Retina (tissue), 1 donor: ENCODE measurements around the gene ZSWIM5.
"Not testable (repeated sequence)": the region's sequence is repeated elsewhere in the genome, so short reads cannot be mapped to it uniquely, and the experiment has no call there.

Experiments used
- DNase-seq: peaks from one replicate; pipeline ENCODE4 v3.0.0-alpha.2; 2016

The ZSWIM5 gene

DNA sequence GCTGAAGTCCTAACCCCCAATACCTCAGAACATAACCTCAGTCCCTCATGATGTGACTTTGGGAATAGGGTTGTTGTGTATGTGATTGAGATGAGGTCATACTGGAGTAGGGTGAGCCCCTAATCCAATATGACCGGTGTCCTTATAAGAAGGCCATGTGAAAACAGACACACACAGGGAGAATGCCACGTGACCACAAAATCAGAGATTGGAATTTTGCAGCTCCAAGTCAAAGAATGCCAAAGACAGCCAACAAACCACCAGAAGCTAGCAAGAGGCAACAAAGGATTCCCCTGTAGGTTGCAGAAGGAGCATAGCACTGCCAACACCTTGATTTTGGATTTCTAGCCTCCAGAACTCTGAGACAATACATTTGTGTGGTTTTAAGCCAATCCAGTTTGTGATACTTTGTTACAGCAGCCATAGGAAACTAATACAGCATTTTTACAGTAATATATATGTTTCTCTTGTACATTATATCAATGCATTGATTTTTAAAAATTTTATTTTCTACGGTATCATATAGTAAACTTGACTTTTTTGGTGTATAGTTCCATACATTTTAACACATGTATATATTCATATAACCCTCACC is 5.4 kb downstream of the ZSWIM5 start:
- DNase-seq = no peak

DNA sequence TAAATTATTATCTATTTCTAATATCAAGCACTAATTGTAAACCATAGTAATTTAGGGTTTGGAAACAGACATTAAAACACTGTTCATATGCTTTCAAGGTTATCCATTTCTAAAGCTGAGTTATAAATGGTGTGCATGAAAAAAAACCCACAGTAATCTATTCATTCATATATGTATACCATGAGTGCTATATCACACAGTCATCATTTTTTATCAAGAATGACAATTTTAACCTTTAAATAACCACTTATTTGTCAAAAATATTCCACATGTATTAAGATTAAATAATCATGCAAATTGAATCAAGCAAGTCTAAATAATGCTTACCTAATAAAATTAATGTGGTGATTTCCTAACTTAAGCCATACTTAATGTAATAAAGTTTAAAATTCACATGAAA is 6.0 kb downstream of the ZSWIM5 start:
- no peak for DNase-seq

DNA sequence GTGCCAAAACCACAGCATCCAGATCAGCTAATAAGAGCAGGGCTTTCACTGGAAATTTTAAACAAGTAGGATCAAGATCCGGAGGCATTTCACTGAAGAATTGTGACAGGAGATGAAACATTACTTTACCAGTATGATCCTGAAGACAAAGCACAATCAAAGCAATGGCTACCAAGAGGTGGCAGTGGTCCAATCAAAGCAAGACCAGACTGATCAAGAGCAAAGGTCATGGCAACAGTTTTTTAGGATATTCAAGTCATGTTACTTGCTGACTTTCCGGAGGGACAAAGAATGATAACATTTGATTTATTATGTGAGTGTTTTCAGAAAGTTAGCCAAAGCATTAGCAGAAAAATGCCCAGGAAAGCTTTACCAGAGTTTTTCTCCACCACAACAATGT is 8.2 kb downstream of the ZSWIM5 start:
- no peak for DNase-seq

DNA sequence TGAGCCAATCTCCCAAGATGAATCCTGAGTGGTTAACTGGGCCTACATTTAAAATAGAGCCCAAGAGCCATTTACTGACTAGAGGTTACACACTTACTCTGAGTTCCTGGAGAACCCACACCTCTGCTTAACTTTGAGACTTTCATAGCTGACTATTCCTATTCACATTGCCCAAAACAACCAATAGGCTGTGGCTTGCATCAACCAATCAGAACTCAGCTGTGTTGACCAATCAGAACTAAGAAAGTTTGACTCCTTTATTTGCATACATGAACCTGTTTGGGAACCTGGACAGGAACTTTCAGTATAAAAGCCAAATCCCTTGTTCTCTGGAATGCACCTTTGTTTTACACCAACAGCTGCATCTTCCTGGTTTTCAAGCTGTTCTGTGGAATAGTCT is 9.5 kb downstream of the ZSWIM5 start:
- no peak for DNase-seq

DNA sequence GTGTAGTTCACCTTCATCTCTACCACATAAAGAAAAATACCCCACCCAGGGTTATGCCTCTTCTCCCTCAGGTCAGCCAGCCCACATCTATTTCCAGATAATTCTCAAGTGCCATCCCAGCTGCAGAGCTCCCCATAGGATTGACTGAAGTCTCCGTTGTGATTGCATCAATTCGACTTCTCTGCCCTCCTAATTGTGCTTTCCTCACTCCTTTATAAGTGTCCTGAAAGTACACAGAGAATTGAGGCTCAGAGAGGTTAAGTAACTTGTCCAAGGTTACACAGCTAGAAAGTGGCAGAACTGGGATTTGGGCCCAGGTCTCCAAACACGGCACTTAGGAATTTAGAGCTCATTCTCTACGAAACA is 15.0 kb downstream of the ZSWIM5 start:
- no peak for DNase-seq

DNA sequence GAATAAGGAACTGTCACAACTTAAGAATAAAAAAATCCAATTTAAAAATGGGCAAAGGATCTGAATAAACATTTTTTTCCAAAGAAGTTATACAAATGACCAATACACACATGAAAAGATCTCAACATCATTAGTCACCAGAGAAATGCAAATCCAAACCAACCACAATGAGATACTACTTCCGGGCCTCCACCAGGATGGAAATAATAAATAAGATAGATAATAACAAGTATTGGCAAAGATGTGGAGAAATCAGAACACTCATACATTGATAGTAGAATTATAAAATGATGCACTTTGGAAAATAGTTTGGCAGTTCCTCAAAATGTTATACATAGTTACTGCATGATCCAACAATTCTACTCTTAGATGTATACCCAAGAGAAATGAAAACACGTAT is 18.7 kb downstream of the ZSWIM5 start:
- DNase-seq = no peak

DNA sequence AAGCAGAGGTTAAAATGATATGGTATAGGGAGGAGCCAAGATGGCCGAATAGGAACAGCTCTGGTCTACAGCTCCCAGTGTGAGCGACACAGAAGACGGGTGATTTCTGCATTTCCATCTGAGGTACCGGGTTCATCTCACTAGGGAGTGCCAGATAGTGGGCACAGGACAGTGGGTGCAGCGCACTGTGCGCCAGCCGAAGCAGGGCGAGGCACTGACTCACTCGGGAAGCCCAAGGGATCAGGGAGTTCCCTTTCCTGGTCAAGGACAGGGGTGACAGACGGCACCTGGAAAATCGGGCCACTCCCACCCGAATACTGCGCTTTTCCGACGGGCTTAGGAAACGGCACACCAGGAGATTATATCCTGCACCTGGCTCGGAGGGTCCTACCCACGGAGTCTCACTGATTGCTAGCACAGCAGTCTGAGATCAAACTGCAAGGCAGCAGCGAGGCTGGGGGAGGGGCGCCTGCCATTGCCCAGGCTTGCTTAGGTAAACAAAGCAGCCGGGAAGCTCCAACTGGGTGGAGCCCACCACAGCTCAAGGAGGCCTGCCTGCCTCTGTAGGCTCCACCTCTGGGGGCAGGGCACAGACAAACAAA is 26.4 kb downstream of the ZSWIM5 start:
- not testable (repeated sequence) for DNase-seq

DNA sequence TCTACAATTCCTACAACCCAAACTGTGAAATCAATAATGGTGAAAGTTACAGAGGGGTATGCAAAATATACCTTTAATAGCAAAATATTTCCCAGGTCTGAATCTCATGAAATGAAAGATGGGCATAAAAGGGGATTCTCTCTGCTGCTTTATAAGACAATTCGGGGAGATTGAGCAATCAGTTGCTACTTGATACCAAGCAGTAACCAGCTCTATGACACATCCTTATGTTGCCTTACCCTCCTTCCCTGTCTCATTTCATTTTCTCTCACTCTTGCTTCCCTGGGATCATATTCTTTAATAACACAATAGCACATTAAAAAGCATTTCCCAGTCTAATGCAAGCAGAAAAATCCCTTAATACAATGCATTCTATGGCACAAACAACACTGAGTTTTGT is 29.0 kb downstream of the ZSWIM5 start:
- no peak for DNase-seq

DNA sequence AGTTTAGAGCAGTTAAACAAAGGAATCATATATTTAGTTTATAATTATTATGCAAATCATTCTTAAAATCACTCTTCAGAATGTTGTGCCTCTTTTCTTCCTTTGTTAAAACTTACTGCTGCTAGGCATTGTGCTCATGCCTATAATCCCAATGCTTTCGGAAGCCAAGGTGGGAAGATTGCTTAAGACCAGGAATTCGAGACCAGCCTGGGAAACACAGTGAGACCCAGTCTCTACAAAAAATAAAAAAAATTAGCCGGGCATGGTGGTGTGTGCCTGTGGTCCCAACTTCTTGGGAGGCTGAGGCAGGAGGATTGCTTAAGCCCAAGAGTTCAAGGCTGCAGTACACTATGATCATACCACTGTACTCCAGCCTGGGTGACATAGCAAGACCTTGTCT is 33.6 kb downstream of the ZSWIM5 start:
- no peak for DNase-seq

DNA sequence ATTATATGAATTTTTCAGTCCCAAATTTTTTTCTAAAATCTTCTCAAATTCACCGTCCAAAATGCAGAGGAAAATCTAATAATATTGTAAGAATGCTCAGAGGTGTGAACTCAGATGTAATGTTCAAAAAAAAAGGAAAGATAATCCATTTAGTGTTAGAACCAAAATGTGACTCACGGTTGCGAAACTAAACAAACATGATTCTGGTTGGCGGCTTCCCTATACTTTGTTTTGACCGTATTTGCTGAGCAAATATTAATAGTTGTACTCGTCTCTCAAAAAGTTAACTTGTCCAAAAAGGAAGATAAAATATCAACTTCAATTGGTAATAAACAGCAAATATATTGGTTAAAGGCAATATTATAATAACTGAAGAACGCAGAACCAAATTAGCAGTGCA is 34.4 kb downstream of the ZSWIM5 start:
- no peak for DNase-seq

DNA sequence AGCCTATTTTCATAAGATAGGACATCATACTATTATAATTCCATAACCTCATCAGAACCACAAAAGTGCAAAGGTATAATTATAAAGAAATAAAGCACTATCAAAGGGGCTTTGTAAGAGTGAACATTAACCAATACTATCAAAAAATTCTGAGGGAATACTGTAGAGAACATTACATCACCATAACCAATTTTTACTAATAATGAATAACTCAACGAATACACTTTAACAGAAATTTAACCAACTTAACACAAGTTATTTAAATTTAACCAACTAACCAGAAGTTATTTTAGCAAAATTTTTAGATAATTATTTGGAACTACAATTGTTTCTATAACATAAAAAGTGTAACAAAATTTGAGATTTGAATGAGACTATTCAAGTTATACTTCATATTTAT is 34.8 kb downstream of the ZSWIM5 start:
- no peak for DNase-seq

DNA sequence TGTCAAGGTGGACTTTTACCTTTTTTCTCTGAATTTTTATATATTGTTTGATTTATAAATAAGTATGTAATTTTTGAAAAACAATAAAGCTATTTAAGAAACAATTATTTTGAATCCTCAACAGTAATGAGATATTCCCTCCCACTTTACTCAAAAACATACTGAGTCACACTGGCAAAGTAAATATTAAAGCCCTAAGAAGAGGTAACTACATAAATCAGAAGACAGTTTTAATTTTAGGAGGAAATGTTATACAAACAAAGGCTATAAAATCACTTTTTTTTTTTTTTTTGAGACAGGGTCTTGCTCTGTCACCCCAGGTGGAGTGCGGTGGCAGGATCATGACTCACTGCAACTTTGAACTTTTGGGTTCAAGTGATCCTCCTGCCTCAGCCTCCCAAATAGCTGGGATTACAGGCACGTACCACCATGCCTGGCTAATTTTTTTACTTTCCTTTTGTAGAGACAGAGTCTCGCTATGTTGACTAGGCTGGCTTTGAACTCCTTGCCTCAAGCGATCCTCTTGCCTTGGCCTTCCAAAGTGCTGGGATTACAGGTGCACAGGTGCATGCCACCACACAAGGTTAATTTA is 36.2 kb downstream of the ZSWIM5 start:
- DNase-seq = no peak

DNA sequence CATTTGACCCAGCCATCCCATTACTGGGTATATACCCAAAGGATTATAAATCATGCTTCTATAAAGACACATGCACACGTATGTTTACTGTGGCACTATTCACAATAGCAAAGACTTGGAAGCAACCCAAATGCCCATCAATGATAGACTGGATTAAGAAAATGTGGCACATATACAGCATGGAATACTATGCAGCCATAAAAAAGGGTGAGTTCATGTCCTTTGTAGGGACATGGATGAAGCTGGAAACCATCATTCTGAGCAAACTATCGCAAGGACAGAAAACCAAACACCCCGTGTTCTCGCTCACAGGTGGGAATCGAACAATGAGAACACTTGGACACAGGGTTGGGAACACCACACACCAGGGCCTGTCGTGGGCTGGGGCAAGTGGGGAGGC is 38.5 kb downstream of the ZSWIM5 start:
- DNase-seq = not testable (repeated sequence)

DNA sequence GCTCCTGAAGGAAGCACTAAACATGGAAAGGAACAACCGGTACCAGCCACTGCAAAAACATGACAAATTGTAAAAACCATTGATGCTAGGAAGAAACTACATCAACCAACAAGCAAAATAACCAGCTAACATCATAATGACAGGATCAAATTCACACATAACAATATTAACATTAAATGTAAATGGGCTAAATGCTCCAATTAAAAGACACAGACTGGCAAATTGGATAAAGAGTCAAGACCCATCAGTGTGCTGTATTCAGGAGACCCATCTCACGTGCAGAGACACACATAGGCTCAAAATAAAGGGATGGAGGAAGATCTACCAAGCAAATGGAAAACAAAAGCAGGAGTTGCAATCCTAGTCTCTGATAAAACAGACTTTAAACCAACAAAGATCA is 42.1 kb downstream of the ZSWIM5 start:
- DNase-seq = not testable (repeated sequence)

DNA sequence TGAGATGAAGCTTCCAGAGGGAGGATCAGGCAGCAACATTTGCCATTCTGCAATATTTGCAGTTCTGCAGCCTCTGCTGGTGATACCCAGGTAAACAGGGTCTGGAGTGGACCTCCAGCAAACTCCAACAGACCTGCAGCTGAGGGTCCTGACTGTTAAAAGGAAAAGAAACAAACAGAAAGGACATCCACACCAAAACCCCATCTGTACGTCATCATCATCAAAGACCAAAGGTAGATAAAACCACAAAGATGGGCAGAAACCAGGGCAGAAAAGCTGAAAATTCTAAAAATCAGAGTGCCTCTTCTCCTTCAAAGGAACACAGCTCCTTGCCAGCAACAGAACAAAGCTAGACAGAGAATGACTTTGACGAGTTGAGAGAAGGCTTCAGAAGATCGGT is 43.3 kb downstream of the ZSWIM5 start:
- not testable (repeated sequence) for DNase-seq

DNA sequence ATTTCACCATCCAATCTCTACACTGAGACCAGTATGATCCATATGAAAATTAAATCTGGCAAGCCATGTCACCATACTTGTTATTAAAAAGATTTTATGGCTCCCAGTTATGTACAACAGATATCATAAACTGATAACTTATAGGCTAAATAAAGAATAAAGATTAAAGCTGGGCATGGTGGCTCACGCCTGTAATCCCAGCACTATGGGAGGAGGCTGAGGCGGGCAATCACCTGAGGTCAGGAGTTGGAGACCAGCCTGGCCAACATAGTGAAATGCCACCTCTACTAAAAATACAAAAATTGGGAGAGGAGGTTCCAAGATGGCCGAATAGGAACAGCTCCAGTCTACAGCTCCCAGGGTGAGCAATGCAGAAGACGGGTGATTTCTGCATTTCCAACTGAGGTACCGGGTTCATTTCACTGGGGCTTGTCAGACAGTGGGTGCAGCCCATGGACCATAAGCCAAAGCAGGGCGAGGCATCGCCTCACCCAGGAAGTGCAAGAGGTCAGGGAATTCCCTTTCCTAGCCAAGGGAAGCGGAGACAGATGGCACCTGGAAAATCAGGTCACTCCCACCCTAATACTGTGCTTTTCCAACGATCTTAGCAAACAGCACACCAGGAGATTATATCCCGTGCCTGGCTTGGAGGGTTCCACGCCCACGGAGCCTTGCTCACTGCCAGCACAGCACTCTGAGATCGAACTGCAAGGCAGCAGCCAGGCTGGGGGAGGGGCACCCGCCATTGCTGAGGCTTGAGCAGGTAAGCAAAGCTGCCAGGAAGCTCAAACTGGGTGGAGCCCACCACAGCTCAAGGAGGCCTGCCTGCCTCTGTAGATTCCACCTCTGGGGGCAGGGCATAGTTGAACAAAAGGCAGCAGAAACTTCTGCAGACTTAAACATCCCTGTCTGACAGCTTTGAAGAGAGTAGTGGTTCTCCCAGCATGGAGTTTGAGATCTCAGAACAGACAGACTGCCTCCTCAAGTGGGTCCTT is 44.1 kb downstream of the ZSWIM5 start:
- not testable (repeated sequence) for DNase-seq

DNA sequence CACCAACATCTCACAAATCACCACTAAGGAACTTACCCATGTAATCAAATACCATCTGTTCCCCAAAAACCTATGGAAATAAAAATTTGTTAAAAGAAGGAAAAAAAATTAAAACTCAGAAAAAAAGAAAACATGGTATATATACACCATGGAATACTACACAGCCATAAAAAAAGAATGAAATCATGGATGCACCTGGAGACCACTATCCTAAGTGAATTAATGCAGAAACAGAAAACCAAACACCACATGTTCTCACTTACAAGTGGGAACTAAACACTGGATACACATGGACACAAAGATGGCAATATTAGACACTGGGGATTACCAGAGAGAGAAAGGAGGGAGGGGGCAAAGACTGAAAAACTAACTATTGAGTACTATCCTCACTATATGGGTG is 50.4 kb downstream of the ZSWIM5 start:
- no peak for DNase-seq

DNA sequence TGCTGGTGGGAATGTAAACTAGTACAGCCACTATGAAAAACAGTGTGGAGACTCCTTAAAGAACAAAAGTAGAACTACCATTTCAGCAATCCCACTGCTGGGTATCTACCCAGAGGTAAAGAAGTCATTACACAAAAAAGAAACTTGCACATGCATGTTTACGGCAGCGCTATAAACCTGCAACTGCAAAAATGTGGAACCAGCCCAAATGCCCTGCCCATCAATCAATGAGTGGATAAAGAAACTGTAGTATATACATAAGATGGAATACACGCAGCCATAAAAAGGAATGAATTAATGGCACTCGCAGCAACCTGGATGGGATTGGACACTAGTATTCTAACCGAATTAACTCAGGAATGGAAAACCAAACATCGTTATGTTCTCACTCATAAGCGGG is 51.0 kb downstream of the ZSWIM5 start:
- DNase-seq = no peak

DNA sequence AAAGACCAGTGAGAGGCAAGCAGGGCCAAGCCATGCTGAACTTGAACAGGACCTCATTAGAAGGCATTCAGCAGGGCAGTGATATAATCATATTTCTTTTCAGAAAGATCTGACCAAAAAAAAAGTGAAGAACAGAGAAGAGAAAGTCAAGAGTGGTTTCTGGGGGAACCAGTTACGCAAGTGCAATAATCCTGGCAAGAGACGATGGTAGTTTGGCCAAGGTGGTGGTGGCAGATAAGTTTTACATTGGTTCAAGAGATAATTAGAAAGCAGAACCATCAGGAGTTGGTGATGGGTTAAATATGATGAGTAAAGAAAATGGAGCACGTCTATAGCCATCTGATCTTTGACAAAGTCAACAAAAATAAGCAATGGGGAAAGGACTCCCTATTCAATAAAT is 54.3 kb downstream of the ZSWIM5 start:
- no peak for DNase-seq

DNA sequence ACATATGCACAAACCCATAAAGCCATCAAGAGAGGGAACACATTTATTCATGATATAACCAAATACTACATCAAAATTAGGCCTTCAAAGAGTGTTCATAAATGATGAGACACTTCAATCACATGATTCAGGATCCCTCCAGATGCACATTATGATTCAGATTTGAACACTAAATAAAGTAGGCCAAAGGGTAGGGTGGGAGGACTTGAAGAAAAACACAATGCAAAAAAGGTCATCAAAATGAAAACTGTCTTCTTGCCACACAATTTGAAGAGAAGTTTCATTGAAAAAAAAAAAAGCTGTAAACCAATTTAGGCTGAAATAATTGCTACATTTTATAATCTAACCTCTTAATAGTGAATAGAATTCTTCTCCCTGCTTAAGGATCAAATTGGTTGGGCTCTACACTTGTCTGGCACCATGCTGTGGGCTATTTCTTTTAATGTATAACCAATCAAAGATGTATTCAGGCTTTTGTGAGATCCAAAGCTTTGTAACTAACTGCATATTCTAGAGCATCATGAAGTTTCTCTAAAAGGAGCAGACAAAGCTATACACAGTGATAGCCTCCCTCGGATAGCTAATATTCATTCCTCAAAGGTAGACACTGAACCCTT is 58.1 kb downstream of the ZSWIM5 start:
- DNase-seq = no peak

DNA sequence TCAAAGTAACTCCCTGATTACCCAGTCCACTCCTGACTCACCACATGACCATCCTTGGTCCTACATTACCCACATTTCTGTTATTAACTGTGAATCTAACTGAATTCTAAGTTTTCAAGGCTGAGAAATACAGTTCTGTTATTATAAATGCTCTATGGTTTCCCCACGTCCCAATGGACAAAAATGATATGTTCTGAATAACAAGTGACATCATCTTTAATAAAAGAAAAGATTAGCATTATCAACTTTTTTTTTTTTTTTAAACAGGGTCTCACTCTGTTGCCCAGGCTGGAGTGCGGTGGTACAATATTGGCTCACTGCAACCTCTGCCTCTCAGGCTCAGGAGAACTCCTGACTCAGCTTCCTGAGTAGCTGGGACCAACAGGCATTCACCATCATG is 59.6 kb downstream of the ZSWIM5 start:
- no peak for DNase-seq

DNA sequence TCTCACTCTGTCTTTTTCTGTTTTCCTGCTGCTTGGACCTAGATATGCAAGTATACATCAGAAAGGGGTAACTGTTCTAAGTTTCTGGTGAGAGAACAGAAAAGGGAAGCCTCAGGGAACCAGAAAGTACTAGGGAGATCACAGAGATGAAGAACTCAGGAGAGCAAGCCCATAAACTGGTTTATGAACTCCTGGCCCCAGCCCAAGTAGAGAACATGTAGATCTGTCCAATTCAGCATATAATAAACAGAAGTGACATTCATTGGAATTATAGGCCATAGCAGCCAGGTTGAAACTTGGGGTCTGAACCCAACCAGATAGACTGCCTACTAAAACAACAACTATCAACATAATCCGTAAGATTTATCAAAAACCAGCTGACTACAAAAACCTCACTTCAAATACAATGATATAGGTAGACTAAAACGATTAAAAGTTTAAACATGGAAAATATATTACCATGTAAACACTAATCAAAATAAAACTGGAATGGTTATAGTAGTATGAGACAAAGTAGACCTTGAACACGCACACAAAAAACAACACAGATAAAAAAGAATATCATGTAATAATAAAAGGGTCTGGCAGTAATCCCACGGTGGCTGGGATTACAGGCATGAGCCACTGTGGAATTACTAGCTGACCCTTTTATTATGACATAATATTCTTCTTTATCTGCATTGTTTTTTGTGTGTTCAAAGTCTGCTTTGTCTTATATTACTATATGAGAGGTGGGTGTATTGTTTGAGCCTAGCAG is 65.0 kb downstream of the ZSWIM5 start:
- DNase-seq = no peak
